GM20000 (cell line): ENCODE results near the gene ACYP2.
"Not testable (repeated sequence)": the region's sequence is repeated elsewhere in the genome, so short reads cannot be mapped to it uniquely, and the experiment has no call there.

Source experiments
- DNase-seq: peaks from one replicate; pipeline ENCODE4 v3.0.0; 2012; ENCODE audit warnings: low spot score
- TF ChIP-seq, protein P1 (sequence below): IDR thresholded peaks from 2 replicates; pipeline ENCODE4 v1.5.1; 2012; ENCODE audit warnings: mild to moderate bottlenecking, control low read depth; ENCODE audit errors: extremely low read depth, missing control alignments

Gene ACYP2

GRCh38 chr2:54115284-54116137 is at the start of gene ACYP2:
Gene ACYP2 (plus strand): TSS chr2:54115615.
- DNase-seq = peak; percentile 90
- TF ChIP-seq, protein P1, sequence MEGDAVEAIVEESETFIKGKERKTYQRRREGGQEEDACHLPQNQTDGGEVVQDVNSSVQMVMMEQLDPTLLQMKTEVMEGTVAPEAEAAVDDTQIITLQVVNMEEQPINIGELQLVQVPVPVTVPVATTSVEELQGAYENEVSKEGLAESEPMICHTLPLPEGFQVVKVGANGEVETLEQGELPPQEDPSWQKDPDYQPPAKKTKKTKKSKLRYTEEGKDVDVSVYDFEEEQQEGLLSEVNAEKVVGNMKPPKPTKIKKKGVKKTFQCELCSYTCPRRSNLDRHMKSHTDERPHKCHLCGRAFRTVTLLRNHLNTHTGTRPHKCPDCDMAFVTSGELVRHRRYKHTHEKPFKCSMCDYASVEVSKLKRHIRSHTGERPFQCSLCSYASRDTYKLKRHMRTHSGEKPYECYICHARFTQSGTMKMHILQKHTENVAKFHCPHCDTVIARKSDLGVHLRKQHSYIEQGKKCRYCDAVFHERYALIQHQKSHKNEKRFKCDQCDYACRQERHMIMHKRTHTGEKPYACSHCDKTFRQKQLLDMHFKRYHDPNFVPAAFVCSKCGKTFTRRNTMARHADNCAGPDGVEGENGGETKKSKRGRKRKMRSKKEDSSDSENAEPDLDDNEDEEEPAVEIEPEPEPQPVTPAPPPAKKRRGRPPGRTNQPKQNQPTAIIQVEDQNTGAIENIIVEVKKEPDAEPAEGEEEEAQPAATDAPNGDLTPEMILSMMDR = no peak

DNA sequence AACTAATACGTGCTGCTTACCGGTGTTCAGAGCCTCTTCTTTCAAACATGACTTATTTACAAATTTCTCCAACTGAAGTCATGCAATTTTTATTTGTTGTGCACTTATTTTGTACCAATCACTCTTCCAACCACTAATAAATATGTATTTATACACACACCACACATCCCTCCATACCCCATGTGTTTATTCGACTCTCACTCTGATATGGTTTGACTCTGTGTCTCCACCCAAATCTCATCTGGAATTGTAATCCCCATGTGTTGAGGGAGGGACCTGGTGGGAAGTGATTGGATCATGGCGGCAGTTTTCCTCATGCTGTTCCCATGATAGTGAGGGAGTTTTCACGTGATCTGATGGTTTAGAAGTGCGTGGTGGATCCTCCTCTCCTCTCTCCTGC is 49.5 kb upstream of the ACYP2 start:
- DNase-seq = no peak
- TF ChIP-seq, protein P1 = no peak

DNA sequence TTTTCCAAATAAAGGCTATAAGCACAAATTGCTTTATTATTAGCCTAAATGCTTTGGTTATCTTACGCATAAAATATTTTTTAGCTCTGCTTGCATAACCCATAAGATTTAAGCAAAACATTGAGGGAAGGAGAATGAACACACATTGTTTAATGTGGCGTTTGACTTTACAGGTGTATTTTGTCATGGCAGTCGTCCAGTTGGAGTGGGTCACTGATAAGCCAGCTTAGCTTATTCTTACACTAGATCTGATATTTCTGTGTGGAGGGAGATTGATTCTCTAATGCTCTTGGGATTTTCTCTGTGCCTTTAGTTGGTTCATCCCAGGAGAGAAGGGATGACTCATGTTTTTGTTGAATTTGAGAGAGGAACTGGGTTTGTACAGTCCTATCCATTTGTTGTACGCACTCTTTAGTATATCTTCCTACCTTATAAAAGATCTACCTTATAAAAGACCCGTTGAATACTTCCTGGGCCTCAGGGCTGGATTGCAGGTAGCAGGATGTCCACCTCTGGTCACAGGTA is 47.5 kb upstream of the ACYP2 start:
- TF ChIP-seq, protein P1 = no peak
- DNase-seq = no peak

DNA sequence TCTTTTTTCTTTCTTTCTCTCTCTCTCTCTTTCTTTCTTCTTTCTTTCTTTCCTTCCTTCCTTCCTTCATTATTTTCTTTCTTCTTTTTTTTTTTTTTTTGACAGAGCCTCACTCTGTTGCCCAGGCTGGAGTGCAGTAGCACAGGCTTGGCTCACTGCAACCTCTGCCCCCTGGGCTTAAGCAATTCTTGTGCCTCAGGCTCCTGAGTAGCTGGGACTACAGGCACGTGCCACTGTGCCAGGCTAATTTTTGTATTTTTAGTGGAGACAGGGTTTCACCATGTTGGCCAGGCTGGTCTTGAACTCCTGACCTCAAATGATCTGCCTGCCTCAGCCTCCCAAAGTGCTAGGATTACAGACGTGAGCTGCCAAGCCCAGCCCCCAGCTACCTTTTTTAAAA is 42.9 kb upstream of the ACYP2 start:
- DNase-seq = not testable (repeated sequence)

GRCh38 chr2:54073796-54074195 is 41.6 kb upstream of the ACYP2 start:
- TF ChIP-seq, protein P1 = no peak

GRCh38 chr2:54074606-54075341 is 40.6 kb upstream of the ACYP2 start:
- TF ChIP-seq, protein P1 = no peak
- no peak for DNase-seq

More at GRCh38 chr2:54073796-54074195, 41.6 kb upstream of the ACYP2 start:
- no peak for DNase-seq

DNA sequence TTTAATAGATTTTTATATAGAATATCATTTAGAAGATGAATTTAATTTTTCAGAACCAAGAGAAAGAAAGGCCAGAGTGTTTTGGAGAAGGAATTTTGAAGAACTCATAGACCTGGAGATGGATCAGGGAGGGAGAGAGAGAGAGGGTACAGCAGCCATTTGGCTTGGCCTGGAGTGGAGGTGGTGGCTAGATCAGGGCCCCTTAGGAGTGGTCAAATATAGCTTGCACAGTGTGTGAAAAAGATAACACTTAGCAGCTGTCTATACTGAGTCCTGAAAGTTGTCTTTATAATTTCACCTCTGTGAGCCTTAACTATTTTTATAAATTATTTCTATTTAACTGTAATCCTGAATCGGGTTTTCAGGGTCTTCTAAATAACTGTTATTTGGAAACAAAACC is 38.8 kb upstream of the ACYP2 start:
- TF ChIP-seq, protein P1 = no peak

More for the DNA sequence above, 38.8 kb upstream of the ACYP2 start:
- DNase-seq = no peak
